WTC11 (cell line): ENCODE data around the gene SNX19. TPM values are rescaled to one million over a fixed set of nuclear protein-coding genes. Genes with fewer than 3 reads are reported as not detected.

ENCODE experiments used
- ATAC-seq: fragments of 200-7000 bp; cut with Tn5 transposase; 2 replicates; pipeline ENCODE4 v1.10.0; 2021; ENCODE audit warnings: mild to moderate bottlenecking, moderate library complexity
- CTCF ChIA-PET: fragments of 300-600 bp; sonication (Branson Sonifier 250); formaldehyde crosslinking; loops from one replicate; lab custom pipeline; 2021; ENCODE audit warnings: antibody characterized with exemption; lab: Charles Lee
- POLR2A ChIA-PET: fragments of 350-600 bp; sonication (Branson Sonifier 250); formaldehyde crosslinking; loops from one replicate; lab custom pipeline; 2021; ENCODE audit warnings: antibody characterized with exemption; lab: Charles Lee
- DNase-seq: peaks from one replicate; pipeline ENCODE4 v3.0.0; 2021; ENCODE audit warnings: low spot score
- H3K27ac Mint-ChIP-seq: 2 replicates; pipeline ENCODE4 v1.8.0; 2021; ENCODE audit warnings: mixed read lengths
- H3K27me3 Mint-ChIP-seq: 2 replicates; pipeline ENCODE4 v1.8.0; 2021; ENCODE audit warnings: low read depth, mild to moderate bottlenecking, moderate library complexity, mixed read lengths
- H3K36me3 Mint-ChIP-seq: 2 replicates; pipeline ENCODE4 v1.8.0; 2021; ENCODE audit warnings: mixed read lengths
- H3K4me1 Mint-ChIP-seq: 2 replicates; pipeline ENCODE4 v1.8.0; 2022; ENCODE audit warnings: mixed read lengths
- H3K4me3 Mint-ChIP-seq: 2 replicates; pipeline ENCODE4 v1.8.0; 2021; ENCODE audit warnings: mild to moderate bottlenecking, moderate library complexity, mixed read lengths
- H3K9me3 Mint-ChIP-seq: 2 replicates; pipeline ENCODE4 v1.8.0; 2021; ENCODE audit warnings: mixed read lengths
- ARID4B ChIP-seq: sonication (generic); formaldehyde crosslinking; IDR thresholded peaks from 2 replicates; pipeline ENCODE4 v1.8.0; 2023; ENCODE audit warnings: missing genetic modification reagents, mild to moderate bottlenecking, borderline replicate concordance
- CTCF ChIP-seq: fragments of 200-600 bp; IDR thresholded peaks from 2 replicates; pipeline ENCODE4 v1.8.0; 2022; ENCODE audit warnings: antibody characterized with exemption
- E2F1 ChIP-seq: sonication (generic); formaldehyde crosslinking; IDR thresholded peaks from 2 replicates; pipeline ENCODE4 v1.8.0; 2022; ENCODE audit warnings: mild to moderate bottlenecking, missing genetic modification reagents
- ESRRA ChIP-seq: sonication (generic); formaldehyde crosslinking; IDR thresholded peaks from 2 replicates; pipeline ENCODE4 v1.8.1; 2022; ENCODE audit warnings: mild to moderate bottlenecking, missing genetic modification reagents, borderline replicate concordance
- GRHL2 ChIP-seq: fragments of 250-450 bp; sonication (Bioruptor Pico); IDR thresholded peaks from 2 replicates; pipeline ENCODE4 v1.8.0; 2022; ENCODE audit warnings: mild to moderate bottlenecking, moderate library complexity; ENCODE audit not compliant: insufficient replicate concordance, severe bottlenecking
- HMGA2 ChIP-seq: fragments of 250-450 bp; sonication (Bioruptor Pico); IDR thresholded peaks from 2 replicates; pipeline ENCODE4 v1.4.0; 2021; ENCODE audit warnings: mild to moderate bottlenecking, moderate library complexity
- IRF1 ChIP-seq: sonication (generic); formaldehyde crosslinking; IDR thresholded peaks from 2 replicates; pipeline ENCODE4 v1.8.0; 2023; ENCODE audit warnings: missing genetic modification reagents
- MAX ChIP-seq: sonication (generic); formaldehyde crosslinking; IDR thresholded peaks from 2 replicates; pipeline ENCODE4 v1.8.0; 2022; ENCODE audit warnings: mild to moderate bottlenecking, missing genetic modification reagents
- NFYB ChIP-seq: sonication (generic); formaldehyde crosslinking; conservative IDR thresholded peaks from 2 replicates; pipeline ENCODE4 v1.8.0; 2022; ENCODE audit warnings: low read depth, missing genetic modification reagents
- SMAD4 ChIP-seq: sonication (generic); formaldehyde crosslinking; IDR thresholded peaks from 2 replicates; pipeline ENCODE4 v1.8.0; 2022; ENCODE audit warnings: mild to moderate bottlenecking, missing genetic modification reagents
- SOX15 ChIP-seq: fragments of 250-450 bp; sonication (Bioruptor Pico); IDR thresholded peaks from 2 replicates; pipeline ENCODE4 v1.9.0; 2021; ENCODE audit warnings: mild to moderate bottlenecking
- TEAD1 ChIP-seq: sonication (generic); formaldehyde crosslinking; IDR thresholded peaks from 2 replicates; pipeline ENCODE4 v1.8.0; 2022; ENCODE audit warnings: mild to moderate bottlenecking, missing genetic modification reagents
- USF1 ChIP-seq: sonication (generic); formaldehyde crosslinking; IDR thresholded peaks from 2 replicates; pipeline ENCODE4 v1.8.0; 2022; ENCODE audit warnings: mild to moderate bottlenecking, missing genetic modification reagents
- ZNF121 ChIP-seq: sonication (generic); formaldehyde crosslinking; IDR thresholded peaks from 2 replicates; pipeline ENCODE4 v1.8.0; 2023; ENCODE audit warnings: missing genetic modification reagents
- ZNF138 ChIP-seq: sonication (generic); formaldehyde crosslinking; conservative IDR thresholded peaks from 2 replicates; pipeline ENCODE4 v1.8.1; 2022; ENCODE audit warnings: mild to moderate bottlenecking, moderate library complexity, missing genetic modification reagents
- ZNF281 ChIP-seq: sonication (generic); formaldehyde crosslinking; IDR thresholded peaks from 2 replicates; pipeline ENCODE4 v1.8.0; 2023; ENCODE audit warnings: mild to moderate bottlenecking, missing genetic modification reagents
- ZNF396 ChIP-seq: fragments of 250-450 bp; sonication (Bioruptor Pico); IDR thresholded peaks from 2 replicates; pipeline ENCODE4 v1.8.0; 2021; ENCODE audit warnings: mild to moderate bottlenecking, moderate library complexity, borderline replicate concordance
- ZSCAN18 ChIP-seq: fragments of 250-450 bp; sonication (Bioruptor Pico); IDR thresholded peaks from 2 replicates; pipeline ENCODE4 v2.1.2; 2022; ENCODE audit warnings: mild to moderate bottlenecking, moderate library complexity
- total RNA-seq: library from RNA; stranded (reverse); gene quantifications from 3 replicates; pipeline ENCODE4 v1.2.3, GENCODE V29; 2021

SNX19 gene
- total RNA-seq, 1 experiment from 2014 or later: 25.2 TPM

- ATAC-seq: no peak
- ChIA-PET CTCF (no interaction called here), POLR2A (no interaction called here)
- no peak overlapping the region for H3K27ac Mint-ChIP-seq
- H3K9me3 Mint-ChIP-seq: no peaks in the 10 kb centered on the region
- no peaks in the 10 kb centered on the region for H3K4me1 Mint-ChIP-seq
- DNase-seq: no peak
- TF ChIP-seq ESRRA (CRISPR knock-in tag): no peak
- no peak for TF ChIP-seq ZNF138 (CRISPR knock-in tag)
- no peak for TF ChIP-seq SOX15 (CRISPR knock-in tag)
- TF ChIP-seq ARID4B (CRISPR knock-in tag): no peak
- TF ChIP-seq IRF1: no peak
- no peak for TF ChIP-seq HMGA2 (CRISPR knock-in tag)
- TF ChIP-seq GRHL2 (CRISPR knock-in tag): no peak
- no peak for TF ChIP-seq E2F1 (CRISPR knock-in tag)
- TF ChIP-seq ZNF281 (CRISPR knock-in tag): no peak
- TF ChIP-seq TEAD1 (CRISPR knock-in tag): no peak
- no peak for TF ChIP-seq NFYB (CRISPR knock-in tag)
- TF ChIP-seq USF1 (CRISPR knock-in tag): no peak
- TF ChIP-seq SMAD4: no peak
- TF ChIP-seq ZNF396 (CRISPR knock-in tag): no peak
- no peak for TF ChIP-seq ZNF121 (CRISPR knock-in tag)
- no peak for TF ChIP-seq ZSCAN18
- TF ChIP-seq MAX: no peak
- no peak for TF ChIP-seq CTCF
- peaks cover 15% of the 10 kb centered on the region; the same call in 1 of the 2 replicates for H3K36me3 Mint-ChIP-seq
- no peak overlapping the region for H3K4me3 Mint-ChIP-seq
- H3K27me3 Mint-ChIP-seq: no peaks in the 10 kb centered on the region
Observed at GRCh38 chr11:130886704-130887103, 29.6 kb downstream of the SNX19 start.
